DMS53 (cell line): ENCODE measurements around the gene ADCK1.
A peak's percentile ranks its signal among the peaks of the same experiment; 100 is the strongest.
"Not testable (repeated sequence)": the region's sequence is repeated elsewhere in the genome, so short reads cannot be mapped to it uniquely, and the experiment has no call there.

Source experiments
- DNase-seq: peaks from one replicate; lab custom pipeline; 2025; lab: John Stamatoyannopoulos, UW

ADCK1 gene

GRCh38 chr14:77950371-77951063, 150.6 kb downstream of the ADCK1 start:
- no peak for DNase-seq

GRCh38 chr14:77955816-77956484, 156.0 kb downstream of the ADCK1 start:
- no peak for DNase-seq

GRCh38 chr14:77959686-77960085, 159.8 kb downstream of the ADCK1 start:
- DNase-seq: not testable (repeated sequence)

- no peak for DNase-seq
These were observed 162.1 kb downstream of the ADCK1 start for GRCh38 chr14:77961847-77962580.

- no peak for DNase-seq
These were observed 163.0 kb downstream of the ADCK1 start for GRCh38 chr14:77962731-77963520.

- DNase-seq: no peak
These were observed 164.7 kb downstream of the ADCK1 start for GRCh38 chr14:77964586-77964985.

GRCh38 chr14:77965050-77965449, 165.1 kb downstream of the ADCK1 start:
- DNase-seq: no peak

- peak; percentile 81 for DNase-seq
These were observed 166.1 kb downstream of the ADCK1 start for GRCh38 chr14:77965919-77966435.

GRCh38 chr14:77967110-77967509, 167.2 kb downstream of the ADCK1 start:
- DNase-seq: no peak

- no peak for DNase-seq
These were observed 170.7 kb downstream of the ADCK1 start for GRCh38 chr14:77970646-77971045.

- DNase-seq: no peak
These were observed 173.3 kb downstream of the ADCK1 start for GRCh38 chr14:77973246-77973645.

GRCh38 chr14:77976591-77976990, 176.7 kb downstream of the ADCK1 start:
- DNase-seq: no peak

GRCh38 chr14:77979171-77979570, 179.3 kb downstream of the ADCK1 start:
- DNase-seq: no peak

- DNase-seq: no peak
These were observed 179.9 kb downstream of the ADCK1 start for GRCh38 chr14:77979666-77980351.

- DNase-seq: peak; percentile 93
These were observed 180.8 kb downstream of the ADCK1 start for GRCh38 chr14:77980475-77981321.
